ENCODE measurements around the gene RGS3. TPM values are rescaled to one million over a fixed set of nuclear protein-coding genes. Genes with fewer than 3 reads are reported as not detected.

Gene RGS3
- total and polyA plus RNA-seq, 10 of the 15 experiments (the other 5 are each of a cell fraction or from before 2014, with no cell fraction given), result 2.9 to 138 (median 28.8) TPM

- TF ChIP-seq ZNF687 (IDR thresholded peaks at IDR 0.05) (no peak; the same call in none of the 2 replicates), RELA (IDR thresholded peaks at IDR 0.05; ENCODE audit: borderline replicate concordance, partially characterized antibody) (peak; percentile 6), EP300 (IDR thresholded peaks at IDR 0.05; ENCODE audit: borderline replicate concordance in 1 of 2, control insufficient read depth in 1 of 2, low read depth in 2 of 2, low read length in 2 of 2) (no peak), RAD21 (IDR thresholded peaks at IDR 0.05; ENCODE audit: insufficient read depth, low read depth, low read length) (no peak), STAT3 (IDR thresholded peaks at IDR 0.05; ENCODE audit: low read depth, low read length) (no peak), PAX5 (IDR thresholded peaks at IDR 0.05; ENCODE audit: borderline replicate concordance, low read depth, low read length) (no peak), YBX1 (IDR thresholded peaks at IDR 0.05) (no peak), USF2 (IDR thresholded peaks at IDR 0.05; ENCODE audit: borderline replicate concordance, low read depth, low read length) (no peak), FOS (IDR thresholded peaks at IDR 0.05; ENCODE audit: borderline replicate concordance, extremely low read depth, insufficient read length) (no peak), ZNF274 (IDR thresholded peaks at IDR 0.05; ENCODE audit: insufficient read depth, insufficient read length) (no peak), BCL11A (IDR thresholded peaks at IDR 0.05; ENCODE audit: low read depth, low read length) (no peak), ZNF384 (IDR thresholded peaks at IDR 0.05; ENCODE audit: borderline replicate concordance, low read depth, low read length) (no peak), TCF12 (IDR thresholded peaks at IDR 0.05; ENCODE audit: low read depth, low read length) (peak; percentile 96), RAD51 (IDR thresholded peaks at IDR 0.05) (no peak), TAF1 (IDR thresholded peaks at IDR 0.05; ENCODE audit: borderline replicate concordance, low read depth, low read length) (no peak), RCOR1 (conservative IDR thresholded peaks at IDR 0.05; ENCODE audit: low read depth, low read length) (no peak), USF1 (IDR thresholded peaks at IDR 0.05; ENCODE audit: borderline replicate concordance, extremely low read length, insufficient read depth, low read depth, low read length) (no peak), REST (IDR thresholded peaks at IDR 0.05; ENCODE audit: low read depth, low read length) (no peak)
- TF ChIP-seq, protein P1, sequence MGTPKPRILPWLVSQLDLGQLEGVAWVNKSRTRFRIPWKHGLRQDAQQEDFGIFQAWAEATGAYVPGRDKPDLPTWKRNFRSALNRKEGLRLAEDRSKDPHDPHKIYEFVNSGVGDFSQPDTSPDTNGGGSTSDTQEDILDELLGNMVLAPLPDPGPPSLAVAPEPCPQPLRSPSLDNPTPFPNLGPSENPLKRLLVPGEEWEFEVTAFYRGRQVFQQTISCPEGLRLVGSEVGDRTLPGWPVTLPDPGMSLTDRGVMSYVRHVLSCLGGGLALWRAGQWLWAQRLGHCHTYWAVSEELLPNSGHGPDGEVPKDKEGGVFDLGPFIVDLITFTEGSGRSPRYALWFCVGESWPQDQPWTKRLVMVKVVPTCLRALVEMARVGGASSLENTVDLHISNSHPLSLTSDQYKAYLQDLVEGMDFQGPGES (IDR thresholded peaks at IDR 0.05), result no peak
Observed at GRCh38 chr9:113579283-113580040, 115.9 kb downstream of the RGS3 start (continued).

Data from GM12878 (cell line).